H1 (cell line): Measurements from ENCODE around the gene MDC1. TPM values are rescaled to one million over a fixed set of nuclear protein-coding genes. Genes with fewer than 3 reads are reported as not detected.

Source experiments
- CTCF ChIA-PET: fragments of 300-600 bp; sonication (Branson Sonifier 250); formaldehyde crosslinking; loops from one replicate; lab custom pipeline; 2021; ENCODE audit not compliant: partially characterized antibody; lab: Charles Lee
- POLR2A ChIA-PET: fragments of 300-600 bp; sonication (Branson Sonifier 250); formaldehyde crosslinking; loops from one replicate; lab custom pipeline; 2021; ENCODE audit warnings: inconsistent platforms; ENCODE audit not compliant: partially characterized antibody; lab: Charles Lee
- DNase-seq, 2 experiments: peaks; one replicate each; pipeline versions ENCODE4 v3.0.0 to v3.0.0-alpha.2; 2010 to 2022; ENCODE audit warnings: low spot score in 2 of 2, low read depth in 1 of 2, mixed read lengths in 1 of 2
- FAIRE-seq: peaks from 2 replicates; lab custom pipeline; 2011; peaks lifted over from hg19 to GRCh38; lab: Jason Lieb, UNC
- H2AFZ ChIP-seq: 2 replicates; pipeline ENCODE4 v1.8.1; 2012; ENCODE audit warnings: low read length, inconsistent platforms
- H2AK5ac ChIP-seq: 2 replicates; pipeline ENCODE4 v1.6.1; 2013; ENCODE audit warnings: low read depth, low read length
- H2BK120ac ChIP-seq: replicated peaks from 2 replicates; pipeline ENCODE3; 2013; ENCODE audit warnings: low read depth, low read length, inconsistent platforms
- H2BK12ac ChIP-seq: 2 replicates; pipeline ENCODE4 v1.6.1; 2013; ENCODE audit warnings: low read depth, low read length
- H2BK15ac ChIP-seq: 2 replicates; pipeline ENCODE4 v1.6.1; 2013; ENCODE audit warnings: low read length
- H2BK20ac ChIP-seq: 2 replicates; pipeline ENCODE4 v1.6.1; 2013; ENCODE audit warnings: low read length
- H2BK5ac ChIP-seq: 2 replicates; pipeline ENCODE4 v1.6.1; 2013; ENCODE audit warnings: low read depth, low read length
- H3K14ac ChIP-seq: 2 replicates; pipeline ENCODE4 v1.6.1; 2013; ENCODE audit warnings: inconsistent platforms; ENCODE audit not compliant: insufficient read length
- H3K18ac ChIP-seq: 2 replicates; pipeline ENCODE4 v1.6.1; 2013; ENCODE audit warnings: low read length; ENCODE audit errors: extremely low read depth
- H3K23ac ChIP-seq: 2 replicates; pipeline ENCODE4 v1.6.1; 2013; ENCODE audit warnings: inconsistent platforms; ENCODE audit not compliant: insufficient read length
- H3K23me2 ChIP-seq: 2 replicates; pipeline ENCODE4 v1.6.1; 2013; ENCODE audit warnings: low read depth, low read length
- H3K27ac ChIP-seq: 2 replicates; pipeline ENCODE4 v1.6.1; 2011; ENCODE audit warnings: low read depth, low read length, inconsistent platforms
- H3K27me3 ChIP-seq, 4 experiments: replicated peaks in 1 of 4; 1 replicate in 1 of 4; 2 replicates in 3 of 4; pipeline versions ENCODE4 v1.6.1 to v1.8.1; 2011 to 2013; ENCODE audit warnings: low read length in 3 of 4, mild to moderate bottlenecking in 3 of 4, inconsistent platforms in 2 of 4, mixed read lengths in 2 of 4, moderate library complexity in 1 of 4; ENCODE audit not compliant: control insufficient read depth in 3 of 4, insufficient read depth in 3 of 4; ENCODE audit errors: extremely low read depth in 1 of 4
- H3K36me3 ChIP-seq, 4 experiments: 2 replicates each; pipeline versions ENCODE4 v1.6.1 to v1.8.1; 2011 to 2013; ENCODE audit warnings: mild to moderate bottlenecking in 4 of 4, low read length in 3 of 4, moderate library complexity in 2 of 4, control low read depth in 1 of 4, inconsistent platforms in 1 of 4; ENCODE audit not compliant: insufficient read depth in 4 of 4, control insufficient read depth in 2 of 4
- H3K4ac ChIP-seq: replicated peaks from 2 replicates; pipeline ENCODE3; 2013; ENCODE audit warnings: low read length, low read depth, mixed read lengths, inconsistent platforms; ENCODE audit not compliant: insufficient read length
- H3K4me1 ChIP-seq, 4 experiments: replicated peaks in 1 of 4; 1 replicate in 1 of 4; 2 replicates in 3 of 4; pipeline versions ENCODE4 v1.6.1 to v1.8.1; 2011 to 2013; ENCODE audit warnings: low read length in 3 of 4, inconsistent platforms in 2 of 4, mixed read lengths in 1 of 4; ENCODE audit not compliant: insufficient read depth in 4 of 4, control insufficient read depth in 3 of 4
- H3K4me2 ChIP-seq, 2 experiments: 2 replicates each; pipeline versions ENCODE4 v1.6.1 to v1.8.1; 2011 to 2013; ENCODE audit warnings: low read depth in 2 of 2, low read length in 2 of 2, control low read depth in 1 of 2, inconsistent platforms in 1 of 2, mild to moderate bottlenecking in 1 of 2; ENCODE audit not compliant: insufficient read depth in 1 of 2
- H3K4me3 ChIP-seq, 4 experiments: fragments of 200-600, 300-600 bp in 1 of 4; sonication (generic), shearing (Covaris generic), sonication (Bioruptor Twin) in 1 of 4; 2 replicates each; pipeline versions ENCODE4 v1.5.1 to v1.8.1; 2011 to 2016; ENCODE audit warnings: low read length in 4 of 4, low read depth in 3 of 4, control low read depth in 2 of 4, inconsistent platforms in 2 of 4, mild to moderate bottlenecking in 2 of 4, mixed read lengths in 1 of 4, moderate library complexity in 1 of 4; ENCODE audit not compliant: insufficient read depth in 2 of 4; ENCODE audit errors: extremely low read depth in 1 of 4
- H3K56ac ChIP-seq: replicated peaks from 2 replicates; pipeline ENCODE3; 2013; ENCODE audit warnings: low read depth, mild to moderate bottlenecking, mixed read lengths, low read length, inconsistent platforms; ENCODE audit not compliant: insufficient read length
- H3K79me1 ChIP-seq: 2 replicates; pipeline ENCODE4 v1.6.1; 2013; ENCODE audit warnings: low read depth, low read length, control low read depth
- H3K79me2 ChIP-seq, 2 experiments: 2 replicates each; pipeline versions ENCODE4 v1.6.1 to v1.8.1; 2012 to 2013; ENCODE audit warnings: low read length in 2 of 2, mild to moderate bottlenecking in 2 of 2, inconsistent platforms in 1 of 2; ENCODE audit not compliant: insufficient read depth in 2 of 2, control insufficient read depth in 1 of 2
- H3K9ac ChIP-seq, 4 experiments: replicated peaks in 1 of 4; 1 replicate in 1 of 4; 2 replicates in 3 of 4; pipeline versions ENCODE4 v1.6.1 to v1.8.1; 2011 to 2013; ENCODE audit warnings: low read depth in 3 of 4, low read length in 3 of 4, control low read depth in 2 of 4, mild to moderate bottlenecking in 2 of 4, moderate library complexity in 2 of 4, inconsistent platforms in 1 of 4; ENCODE audit errors: extremely low read depth in 1 of 4
- H3K9me3 ChIP-seq, 2 experiments: 2 replicates each; pipeline versions ENCODE4 v1.6.1 to v1.8.1; 2012 to 2013; ENCODE audit warnings: mild to moderate bottlenecking in 2 of 2, moderate library complexity in 2 of 2, control low read depth in 1 of 2, inconsistent platforms in 1 of 2, low read depth in 1 of 2, low read length in 1 of 2, mixed read lengths in 1 of 2; ENCODE audit not compliant: insufficient read depth in 2 of 2
- H4K20me1 ChIP-seq, 2 experiments: replicated peaks in 1 of 2; 2 replicates each; pipeline versions ENCODE3 to v1.8.1; 2011 to 2013; ENCODE audit warnings: inconsistent platforms in 2 of 2, low read length in 2 of 2, mild to moderate bottlenecking in 1 of 2; ENCODE audit not compliant: insufficient read depth in 2 of 2, control insufficient read depth in 1 of 2
- H4K5ac ChIP-seq: 2 replicates; pipeline ENCODE4 v1.6.1; 2013; ENCODE audit warnings: low read length, low read depth, mixed read lengths, inconsistent platforms; ENCODE audit not compliant: insufficient read length
- H4K8ac ChIP-seq: 2 replicates; pipeline ENCODE4 v1.8.0; 2013; ENCODE audit warnings: mild to moderate bottlenecking, moderate library complexity, low read length, inconsistent platforms; ENCODE audit not compliant: insufficient read depth; ENCODE audit errors: extremely low read depth
- H4K91ac ChIP-seq: replicated peaks from 2 replicates; pipeline ENCODE3; 2013; ENCODE audit warnings: low read length, mixed read lengths, inconsistent platforms; ENCODE audit not compliant: insufficient read length
- POLR2AphosphoS5 ChIP-seq: IDR thresholded peaks from 2 replicates; pipeline ENCODE4 v1.6.1; 2011; ENCODE audit warnings: low read depth, low read length
- SIX5 ChIP-seq: IDR thresholded peaks from 2 replicates; pipeline ENCODE4 v1.6.1; 2011; ENCODE audit warnings: mild to moderate bottlenecking, low read depth, low read length
- WGBS, 2 experiments: shearing (Covaris generic) in 1 of 2; methylation state at CpG; one replicate each; pipeline versions ENCODE4 v1.1.6 to v1.1.7; 2013 to 2015; ENCODE audit warnings: low lambda C conversion rate in 2 of 2, mixed read lengths in 2 of 2, inconsistent platforms in 1 of 2, low coverage in 1 of 2, missing lambda C conversion rate in 1 of 2; ENCODE audit not compliant: insufficient replicate concordance in 2 of 2, insufficient coverage in 1 of 2, insufficient read length in 1 of 2; ENCODE audit errors: extremely low coverage in 1 of 2, missing lambda C conversion rate in 1 of 2; 5-methylcytosine and 5-hydroxymethylcytosine counted together
- polyA plus RNA-seq, 7 experiments: library from polyadenylated mRNA; depleted of rRNA in 3 of 7; stranded (reverse) in 5 of 7; unstranded in 2 of 7; fragments of >200 nt in 5 of 7; fragments of 200-250 nt in 2 of 7; gene quantifications; 1 replicate in 5 of 7; 2 replicates in 1 of 7; 4 replicates in 1 of 7; pipeline versions ENCODE4 v1.2.1 to v1.2.3, GENCODE V29; 2011 to 2013; ENCODE audit warnings: missing spikeins in 2 of 7, mixed read lengths in 2 of 7
- total RNA-seq: library from RNA; stranded (reverse); fragmentation: NEBNext Ultra II Directional; extraction: Animal tissue kit (Norgen Biotek cat#: 25700); gene quantifications from 2 replicates; pipeline ENCODE4 v1.2.1, GENCODE V29; 2021
- TF ChIP-seq, protein P1 (sequence below), 3 experiments: IDR thresholded peaks; 1 replicate in 2 of 3; 2 replicates in 1 of 3; pipeline versions ENCODE4 v1.5.1 to v1.6.1; 2011; ENCODE audit warnings: low read length in 3 of 3, mild to moderate bottlenecking in 3 of 3, inconsistent platforms in 2 of 3, low read depth in 1 of 3, moderate library complexity in 1 of 3; ENCODE audit not compliant: insufficient read depth in 1 of 3; ENCODE audit errors: control extremely low read depth in 1 of 3

MDC1 gene
- total and polyA plus RNA-seq, 2 of the 8 experiments (the other 6 are each of a cell fraction or from before 2014, with no cell fraction given), result 29.9 to 81.1 TPM

DNA sequence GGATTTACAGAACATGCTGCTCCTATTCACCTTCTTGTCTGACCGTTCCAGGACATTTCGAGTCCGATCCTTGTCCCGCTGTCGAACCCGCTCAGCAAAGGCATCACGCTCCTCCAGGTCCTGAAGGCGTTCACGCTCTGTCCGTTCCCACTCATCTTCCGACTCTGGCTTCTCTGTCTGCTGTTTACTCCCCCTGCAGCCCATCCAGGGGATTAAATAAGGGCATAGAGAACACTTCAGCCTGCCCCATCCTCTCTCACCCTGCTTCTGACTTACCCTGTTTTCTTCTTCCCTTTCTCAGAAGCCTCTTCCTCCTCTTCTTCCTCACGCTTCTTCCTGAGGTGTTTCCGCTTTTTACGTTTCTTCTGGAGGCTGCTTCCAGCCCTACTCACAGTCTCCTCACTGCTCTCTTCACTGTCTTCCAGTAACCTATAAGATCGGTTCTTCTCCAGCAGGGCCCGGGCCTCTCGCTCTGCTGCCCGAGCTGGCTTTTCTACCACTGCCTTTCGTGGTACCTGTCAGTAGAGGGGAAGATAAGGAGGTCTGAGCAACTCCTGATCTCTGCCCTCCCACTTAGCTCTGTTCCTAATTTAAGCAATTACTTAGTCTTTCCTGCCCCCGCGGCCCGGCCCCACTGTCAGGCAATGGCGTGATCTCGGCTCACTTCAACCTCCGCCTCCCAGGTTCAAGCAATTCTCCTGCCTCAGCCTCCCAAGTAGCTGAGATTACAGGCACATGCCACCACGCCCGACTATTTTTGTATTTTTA, 46.1 kb downstream of the MDC1 start:
- no peak for FAIRE-seq
- CTCF ChIA-PET, result interaction anchor here (1.8 to 3.0 kb wide), 4 partner anchors 12 to 52 kb away, joined by 8 to 12 read pairs (median 10); no protein-coding TSS in a partner anchor
- WGBS, 2 experiments, result 93% methylated on average over 27 of the region's 27 CpGs; no CpG with 5 or more reads in 1 of the 2 experiments
- H2BK20ac ChIP-seq, result no peak overlapping the region
- H3K23me2 ChIP-seq, result peaks cover 6% of the 10 kb centered on the region
- H2AK5ac ChIP-seq, result no peak overlapping the region
- no peak overlapping the region for H3K9ac ChIP-seq
- POLR2A ChIA-PET, result interaction anchor here (0.6 to 18.7 kb wide), 7 partner anchors 11 to 132 kb away, joined by 3 to 388 read pairs (median 7); partner anchors contain the start of genes MDC1, MRPS18B, PPP1R10 and TUBB
- H3K4me3 ChIP-seq, result no peak overlapping the region
- no peak overlapping the region for H4K91ac ChIP-seq
- H4K8ac ChIP-seq, result no peak overlapping the region
- no peak overlapping the region for H2BK120ac ChIP-seq
- no peak overlapping the region for H3K14ac ChIP-seq
- no peak overlapping the region for H3K56ac ChIP-seq
- no peak overlapping the region for H2BK15ac ChIP-seq
- H3K4me1 ChIP-seq, result no peaks in the 10 kb centered on the region; a peak in 1 of 7 replicates
- H3K79me1 ChIP-seq, result no peaks in the 10 kb centered on the region
- peaks cover 0 to 2% of the 10 kb centered on the region in 2 experiments for H4K20me1 ChIP-seq
- no peak overlapping the region for H3K27ac ChIP-seq
- no peak overlapping the region for H2BK5ac ChIP-seq
- H3K4ac ChIP-seq, result no peak overlapping the region
- H3K27me3 ChIP-seq, result no peaks in the 10 kb centered on the region
- H3K9me3 ChIP-seq, result no peaks in the 10 kb centered on the region
- H3K18ac ChIP-seq, result no peak overlapping the region
- H4K5ac ChIP-seq, result no peak overlapping the region
- no peak overlapping the region for H3K23ac ChIP-seq
- H3K4me2 ChIP-seq, result no peak overlapping the region; a peak in 1 of 4 replicates
- TF ChIP-seq, protein P1, sequence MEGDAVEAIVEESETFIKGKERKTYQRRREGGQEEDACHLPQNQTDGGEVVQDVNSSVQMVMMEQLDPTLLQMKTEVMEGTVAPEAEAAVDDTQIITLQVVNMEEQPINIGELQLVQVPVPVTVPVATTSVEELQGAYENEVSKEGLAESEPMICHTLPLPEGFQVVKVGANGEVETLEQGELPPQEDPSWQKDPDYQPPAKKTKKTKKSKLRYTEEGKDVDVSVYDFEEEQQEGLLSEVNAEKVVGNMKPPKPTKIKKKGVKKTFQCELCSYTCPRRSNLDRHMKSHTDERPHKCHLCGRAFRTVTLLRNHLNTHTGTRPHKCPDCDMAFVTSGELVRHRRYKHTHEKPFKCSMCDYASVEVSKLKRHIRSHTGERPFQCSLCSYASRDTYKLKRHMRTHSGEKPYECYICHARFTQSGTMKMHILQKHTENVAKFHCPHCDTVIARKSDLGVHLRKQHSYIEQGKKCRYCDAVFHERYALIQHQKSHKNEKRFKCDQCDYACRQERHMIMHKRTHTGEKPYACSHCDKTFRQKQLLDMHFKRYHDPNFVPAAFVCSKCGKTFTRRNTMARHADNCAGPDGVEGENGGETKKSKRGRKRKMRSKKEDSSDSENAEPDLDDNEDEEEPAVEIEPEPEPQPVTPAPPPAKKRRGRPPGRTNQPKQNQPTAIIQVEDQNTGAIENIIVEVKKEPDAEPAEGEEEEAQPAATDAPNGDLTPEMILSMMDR (IDR thresholded peaks at IDR 0.05; ENCODE audit: control extremely low read depth in 1 of 3, insufficient read depth in 1 of 3, low read depth in 1 of 3, low read length in 3 of 3), result peak in 2 of 3 experiments; percentile 13 to 38; a peak in 2 of 4 replicates
- no peak for TF ChIP-seq SIX5
- TF ChIP-seq POLR2AphosphoS5, result no peak
- no peak for DNase-seq
- H3K36me3 ChIP-seq, result peaks cover 4 to 12% (median 8%) of the 10 kb centered on the region in 4 experiments; a peak in 5 of 8 replicates
- no peak overlapping the region for H2AFZ ChIP-seq
- H3K79me2 ChIP-seq, result peaks cover 0 to 4% of the 10 kb centered on the region in 2 experiments; a peak in 2 of 4 replicates
- H2BK12ac ChIP-seq, result no peak overlapping the region
